ENCODE results near the gene TBC1D22A.

Gene TBC1D22A

DNA sequence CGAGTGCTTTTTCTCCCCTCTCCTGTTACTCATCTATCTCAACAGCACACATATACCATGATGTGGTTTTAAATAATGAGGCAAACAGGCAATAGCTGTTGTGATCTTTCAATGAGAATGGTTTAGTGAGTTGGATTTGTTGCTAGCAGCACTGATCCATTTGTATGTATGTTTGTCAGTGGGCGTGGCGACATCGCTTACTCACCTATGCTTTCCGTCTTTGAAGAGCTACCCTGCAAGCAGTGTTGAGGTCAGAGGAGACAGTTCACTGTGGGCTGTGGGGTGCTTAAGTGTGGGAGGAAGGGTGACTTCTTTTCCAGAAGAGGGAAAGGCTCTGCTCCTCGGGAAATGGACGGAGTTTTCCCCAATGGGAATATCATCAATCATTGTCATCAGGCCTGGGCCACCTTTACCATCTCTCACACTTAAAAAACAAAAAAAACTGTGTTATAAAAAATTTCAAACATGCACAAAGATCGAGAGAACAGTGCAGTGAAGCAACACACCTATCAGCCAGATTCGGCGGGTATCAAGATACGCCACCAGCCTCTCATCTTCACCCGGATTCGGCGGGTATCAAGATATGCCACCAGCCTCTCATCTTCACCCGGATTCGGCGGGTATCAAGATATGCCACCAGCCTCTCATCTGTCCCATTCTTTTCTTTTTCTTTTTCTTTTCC is 83.8 kb downstream of the TBC1D22A start:
- Histone ChIP-seq H3K27ac (ENCODE audit: insufficient read depth, low read length, poor library complexity, severe bottlenecking) (no peak overlapping the region), H3K27me3 (replicated peaks; ENCODE audit: control insufficient read depth, insufficient read depth, low read length, poor library complexity, severe bottlenecking) (no peaks in the 10 kb centered on the region), H3K36me3 (ENCODE audit: control insufficient read depth, insufficient read depth, low read length) (no peaks in the 10 kb centered on the region), H3K4me1 (ENCODE audit: control insufficient read depth, insufficient read depth, low read length, poor library complexity, severe bottlenecking) (no peaks in the 10 kb centered on the region), H3K4me3 (ENCODE audit: insufficient read depth, low read depth, low read length, poor library complexity, severe bottlenecking) (no peak overlapping the region), H3K9me3 (ENCODE audit: control insufficient read depth, low read length) (no peaks in the 10 kb centered on the region)
- DNase-seq, result no peak

DNA sequence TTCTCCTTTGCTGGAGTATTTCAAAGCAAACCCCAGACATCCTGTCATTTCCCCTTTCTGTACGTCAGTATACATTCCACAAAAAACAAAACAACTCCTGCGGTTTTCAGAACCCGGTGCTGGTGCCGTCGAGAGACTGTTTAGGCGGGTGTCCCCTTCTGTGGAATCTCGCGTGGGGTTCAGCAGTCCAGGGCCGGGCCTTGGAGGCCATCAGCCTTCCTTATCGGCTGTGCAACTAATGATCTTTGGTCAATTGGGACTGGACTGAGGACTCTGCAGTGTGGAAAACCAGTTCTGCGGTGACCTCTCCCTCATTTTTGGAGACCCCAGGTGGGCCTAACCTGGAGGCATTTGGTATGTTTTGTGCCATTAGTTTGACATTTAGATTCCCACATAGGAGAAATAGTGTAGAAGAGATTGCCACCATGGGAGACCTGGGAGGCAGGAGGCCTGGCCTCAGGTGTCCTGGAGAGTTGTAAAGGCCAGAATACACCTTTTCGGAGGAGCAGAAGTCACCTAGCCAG is 84.4 kb downstream of the TBC1D22A start:
- Histone ChIP-seq H3K4me1 (ENCODE audit: control insufficient read depth, insufficient read depth, low read length, poor library complexity, severe bottlenecking) (no peaks in the 10 kb centered on the region), H3K4me3 (ENCODE audit: insufficient read depth, low read depth, low read length, poor library complexity, severe bottlenecking) (no peak overlapping the region), H3K27ac (ENCODE audit: insufficient read depth, low read length, poor library complexity, severe bottlenecking) (no peak overlapping the region), H3K36me3 (ENCODE audit: control insufficient read depth, insufficient read depth, low read length) (no peaks in the 10 kb centered on the region), H3K9me3 (ENCODE audit: control insufficient read depth, low read length) (no peaks in the 10 kb centered on the region), H3K27me3 (replicated peaks; ENCODE audit: control insufficient read depth, insufficient read depth, low read length, poor library complexity, severe bottlenecking) (no peaks in the 10 kb centered on the region)
- no peak for DNase-seq

DNA sequence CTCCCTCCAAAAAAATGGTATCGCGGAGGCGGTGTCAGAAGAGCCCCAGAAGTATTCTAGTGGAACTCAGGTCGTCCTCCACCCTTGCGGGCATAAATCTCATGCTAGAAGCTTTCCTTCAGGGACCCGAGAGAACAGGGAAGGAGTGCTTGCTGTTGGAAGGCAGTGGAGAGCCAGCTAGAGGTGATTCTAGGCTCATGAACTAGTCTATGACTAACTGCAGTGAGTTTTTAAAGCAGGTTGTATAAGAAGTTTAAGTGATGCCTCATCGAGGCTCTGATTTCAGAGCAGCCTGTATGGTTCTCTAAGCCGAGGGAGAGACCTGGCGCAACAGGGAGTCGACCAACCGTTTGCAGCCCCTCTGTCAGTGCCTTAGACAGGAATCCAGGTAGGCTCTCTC is 85.7 kb downstream of the TBC1D22A start:
- no peaks in the 10 kb centered on the region for H3K27me3 ChIP-seq (replicated peaks; ENCODE audit: control insufficient read depth, insufficient read depth, low read length, poor library complexity, severe bottlenecking)
- H3K4me1 ChIP-seq (ENCODE audit: control insufficient read depth, insufficient read depth, low read length, poor library complexity, severe bottlenecking), result no peaks in the 10 kb centered on the region
- H3K36me3 ChIP-seq (ENCODE audit: control insufficient read depth, insufficient read depth, low read length), result no peaks in the 10 kb centered on the region
- DNase-seq, result no peak
- no peak overlapping the region for H3K4me3 ChIP-seq (ENCODE audit: insufficient read depth, low read depth, low read length, poor library complexity, severe bottlenecking)
- no peak overlapping the region for H3K27ac ChIP-seq (ENCODE audit: insufficient read depth, low read length, poor library complexity, severe bottlenecking)
- no peaks in the 10 kb centered on the region for H3K9me3 ChIP-seq (ENCODE audit: control insufficient read depth, low read length)

DNA sequence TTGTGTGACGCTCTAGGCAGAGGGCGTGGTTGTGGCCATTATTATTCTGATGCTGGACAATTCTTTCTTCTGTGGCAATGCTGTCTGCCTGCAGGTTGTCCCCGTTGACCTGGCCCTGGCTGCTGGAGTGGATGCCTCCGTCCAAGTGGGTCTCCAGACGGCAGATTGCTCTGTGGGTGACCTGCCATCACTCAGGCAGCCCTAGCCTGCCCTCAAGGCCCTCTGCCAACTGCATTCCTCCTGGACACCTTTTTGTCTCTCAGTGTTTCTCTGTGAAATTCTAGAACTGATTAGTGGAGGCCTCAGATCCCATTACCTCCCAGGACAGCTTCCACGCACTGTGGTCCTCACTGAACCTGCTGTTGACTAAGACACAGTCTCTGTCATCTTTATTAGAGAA is 86.7 kb downstream of the TBC1D22A start:
- Histone ChIP-seq H3K9me3 (ENCODE audit: control insufficient read depth, low read length) (no peaks in the 10 kb centered on the region), H3K4me3 (ENCODE audit: insufficient read depth, low read depth, low read length, poor library complexity, severe bottlenecking) (no peak overlapping the region), H3K27ac (ENCODE audit: insufficient read depth, low read length, poor library complexity, severe bottlenecking) (no peak overlapping the region), H3K27me3 (replicated peaks; ENCODE audit: control insufficient read depth, insufficient read depth, low read length, poor library complexity, severe bottlenecking) (no peaks in the 10 kb centered on the region), H3K36me3 (ENCODE audit: control insufficient read depth, insufficient read depth, low read length) (no peaks in the 10 kb centered on the region), H3K4me1 (ENCODE audit: control insufficient read depth, insufficient read depth, low read length, poor library complexity, severe bottlenecking) (no peaks in the 10 kb centered on the region)
- no peak for DNase-seq

DNA sequence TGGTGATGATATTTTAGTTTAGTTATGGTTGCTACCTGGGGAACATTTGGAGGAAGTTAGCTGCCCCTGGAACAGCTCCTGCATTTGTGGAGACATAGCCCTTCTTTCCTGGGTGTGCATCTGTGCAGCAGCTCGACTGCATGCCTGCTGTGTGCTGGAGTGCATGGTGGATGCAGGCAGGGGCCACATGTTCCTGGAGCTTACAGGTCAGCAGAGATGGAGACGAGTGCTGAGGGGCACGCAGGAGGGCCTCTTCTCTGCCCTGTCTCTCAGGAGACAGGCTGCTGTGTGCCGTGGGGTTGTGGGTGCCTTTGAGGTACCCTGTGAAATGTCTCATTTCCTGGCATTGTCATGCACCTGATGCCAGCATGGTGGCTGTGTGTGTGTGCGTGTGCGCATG is 87.5 kb downstream of the TBC1D22A start:
- H3K4me3 ChIP-seq (ENCODE audit: insufficient read depth, low read depth, low read length, poor library complexity, severe bottlenecking), result no peak overlapping the region
- no peaks in the 10 kb centered on the region for H3K4me1 ChIP-seq (ENCODE audit: control insufficient read depth, insufficient read depth, low read length, poor library complexity, severe bottlenecking)
- H3K27me3 ChIP-seq (replicated peaks; ENCODE audit: control insufficient read depth, insufficient read depth, low read length, poor library complexity, severe bottlenecking), result no peaks in the 10 kb centered on the region
- DNase-seq, result no peak
- peaks cover 3% of the 10 kb centered on the region for H3K36me3 ChIP-seq (ENCODE audit: control insufficient read depth, insufficient read depth, low read length)
- H3K27ac ChIP-seq (ENCODE audit: insufficient read depth, low read length, poor library complexity, severe bottlenecking), result no peak overlapping the region
- no peaks in the 10 kb centered on the region for H3K9me3 ChIP-seq (ENCODE audit: control insufficient read depth, low read length)

DNA sequence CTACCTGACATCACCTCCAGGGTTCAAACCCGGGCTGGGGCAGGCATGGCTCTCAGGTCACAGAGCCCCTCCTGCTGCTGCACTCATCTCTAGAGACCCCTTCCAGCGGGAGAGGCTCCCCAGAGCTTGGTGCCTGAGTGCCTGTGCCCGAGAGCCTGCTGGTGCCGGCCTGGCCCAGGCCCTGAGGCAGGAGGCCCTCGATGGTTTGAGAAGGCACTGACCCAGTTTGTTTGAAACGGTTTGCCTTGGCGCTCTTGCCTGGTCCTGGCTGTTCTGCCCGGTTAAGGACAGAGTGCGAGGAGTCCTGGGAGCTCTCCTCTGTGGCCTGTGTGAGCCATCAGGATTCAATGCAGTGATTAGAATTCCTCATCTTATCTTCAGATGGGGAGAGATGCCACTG is 88.9 kb downstream of the TBC1D22A start:
- H3K27ac ChIP-seq (ENCODE audit: insufficient read depth, low read length, poor library complexity, severe bottlenecking), result no peak overlapping the region
- no peak for DNase-seq
- no peak overlapping the region for H3K4me3 ChIP-seq (ENCODE audit: insufficient read depth, low read depth, low read length, poor library complexity, severe bottlenecking)
- H3K9me3 ChIP-seq (ENCODE audit: control insufficient read depth, low read length), result no peaks in the 10 kb centered on the region
- H3K4me1 ChIP-seq (ENCODE audit: control insufficient read depth, insufficient read depth, low read length, poor library complexity, severe bottlenecking), result no peaks in the 10 kb centered on the region
- no peaks in the 10 kb centered on the region for H3K27me3 ChIP-seq (replicated peaks; ENCODE audit: control insufficient read depth, insufficient read depth, low read length, poor library complexity, severe bottlenecking)
- H3K36me3 ChIP-seq (ENCODE audit: control insufficient read depth, insufficient read depth, low read length), result peaks cover 6% of the 10 kb centered on the region

DNA sequence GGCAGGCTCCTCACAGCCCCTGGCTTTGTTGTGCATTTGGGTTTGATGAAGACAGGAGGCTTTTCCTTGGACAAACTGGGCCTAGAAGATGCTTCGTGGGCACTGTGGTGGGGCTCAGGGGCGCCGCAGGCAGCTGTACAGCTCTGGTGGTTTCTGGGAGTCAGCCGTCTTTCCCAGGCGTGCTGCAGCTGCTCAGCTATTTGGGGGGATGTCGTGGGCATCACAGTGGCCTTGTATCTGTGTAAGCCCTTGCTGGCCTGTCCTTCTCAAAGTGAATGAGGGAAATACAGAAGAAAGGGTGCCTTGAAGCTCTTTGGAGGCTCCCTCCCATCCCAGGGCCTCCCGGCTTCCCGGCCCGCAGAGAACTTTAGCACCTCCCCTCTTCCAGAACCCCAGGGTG is 89.5 kb downstream of the TBC1D22A start:
- Histone ChIP-seq H3K27ac (ENCODE audit: insufficient read depth, low read length, poor library complexity, severe bottlenecking) (no peak overlapping the region), H3K36me3 (ENCODE audit: control insufficient read depth, insufficient read depth, low read length) (peaks cover 6% of the 10 kb centered on the region)
- DNase-seq, result no peak

DNA sequence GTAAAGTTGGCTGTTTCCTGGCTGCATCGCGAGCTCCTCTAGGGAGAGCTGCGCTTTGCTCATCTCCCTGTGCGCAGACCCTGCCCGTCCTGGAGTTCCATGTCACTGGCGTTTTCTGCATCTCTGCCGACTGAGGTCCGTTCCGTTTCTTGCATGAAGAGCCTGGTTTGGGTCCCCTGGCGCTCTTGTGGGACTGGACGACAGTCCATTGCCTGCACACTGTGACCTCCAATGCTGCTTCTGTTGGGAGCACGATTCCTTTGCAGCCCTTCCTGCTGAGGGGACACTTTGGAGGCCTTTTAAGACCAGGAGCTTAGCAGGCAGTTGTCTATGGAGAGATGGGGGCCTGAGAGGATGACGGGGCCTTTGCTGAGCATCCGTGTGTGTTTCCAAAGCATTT is 90.3 kb downstream of the TBC1D22A start:
- Histone ChIP-seq H3K4me3 (ENCODE audit: insufficient read depth, low read depth, low read length, poor library complexity, severe bottlenecking) (no peak overlapping the region), H3K9me3 (ENCODE audit: control insufficient read depth, low read length) (no peaks in the 10 kb centered on the region), H3K4me1 (ENCODE audit: control insufficient read depth, insufficient read depth, low read length, poor library complexity, severe bottlenecking) (no peaks in the 10 kb centered on the region), H3K36me3 (ENCODE audit: control insufficient read depth, insufficient read depth, low read length) (peaks cover 6% of the 10 kb centered on the region), H3K27ac (ENCODE audit: insufficient read depth, low read length, poor library complexity, severe bottlenecking) (no peak overlapping the region), H3K27me3 (replicated peaks; ENCODE audit: control insufficient read depth, insufficient read depth, low read length, poor library complexity, severe bottlenecking) (no peaks in the 10 kb centered on the region)
- DNase-seq, result no peak

More for the DNA sequence above, 89.5 kb downstream of the TBC1D22A start:
- Histone ChIP-seq H3K4me3 (ENCODE audit: insufficient read depth, low read depth, low read length, poor library complexity, severe bottlenecking) (no peak overlapping the region), H3K4me1 (ENCODE audit: control insufficient read depth, insufficient read depth, low read length, poor library complexity, severe bottlenecking) (no peaks in the 10 kb centered on the region), H3K27me3 (replicated peaks; ENCODE audit: control insufficient read depth, insufficient read depth, low read length, poor library complexity, severe bottlenecking) (no peaks in the 10 kb centered on the region), H3K9me3 (ENCODE audit: control insufficient read depth, low read length) (no peaks in the 10 kb centered on the region)

DNA sequence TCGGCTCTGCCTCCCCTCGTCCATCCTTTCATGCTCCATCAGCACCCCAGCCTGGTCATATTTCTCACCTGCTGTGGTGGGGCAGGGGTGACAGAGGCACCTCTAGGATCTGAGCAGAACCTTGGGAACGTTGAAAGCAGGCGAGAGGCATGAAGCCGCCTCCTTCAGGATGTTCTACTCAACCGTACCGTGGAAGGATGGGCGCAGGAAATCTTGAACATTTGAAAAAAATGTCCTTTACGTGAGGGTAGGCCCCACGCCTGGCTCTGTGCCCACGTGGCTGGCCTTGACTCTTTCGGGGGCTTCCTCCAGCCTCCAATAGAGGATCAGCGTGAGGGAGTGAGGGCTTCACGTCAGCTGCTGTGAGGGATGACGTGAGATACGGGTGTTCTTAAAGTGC is 90.7 kb downstream of the TBC1D22A start:
- Histone ChIP-seq H3K36me3 (ENCODE audit: control insufficient read depth, insufficient read depth, low read length) (peaks cover 6% of the 10 kb centered on the region), H3K4me1 (ENCODE audit: control insufficient read depth, insufficient read depth, low read length, poor library complexity, severe bottlenecking) (no peaks in the 10 kb centered on the region), H3K27ac (ENCODE audit: insufficient read depth, low read length, poor library complexity, severe bottlenecking) (no peak overlapping the region), H3K27me3 (replicated peaks; ENCODE audit: control insufficient read depth, insufficient read depth, low read length, poor library complexity, severe bottlenecking) (no peaks in the 10 kb centered on the region), H3K4me3 (ENCODE audit: insufficient read depth, low read depth, low read length, poor library complexity, severe bottlenecking) (no peak overlapping the region), H3K9me3 (ENCODE audit: control insufficient read depth, low read length) (no peaks in the 10 kb centered on the region)
- no peak for DNase-seq

DNA sequence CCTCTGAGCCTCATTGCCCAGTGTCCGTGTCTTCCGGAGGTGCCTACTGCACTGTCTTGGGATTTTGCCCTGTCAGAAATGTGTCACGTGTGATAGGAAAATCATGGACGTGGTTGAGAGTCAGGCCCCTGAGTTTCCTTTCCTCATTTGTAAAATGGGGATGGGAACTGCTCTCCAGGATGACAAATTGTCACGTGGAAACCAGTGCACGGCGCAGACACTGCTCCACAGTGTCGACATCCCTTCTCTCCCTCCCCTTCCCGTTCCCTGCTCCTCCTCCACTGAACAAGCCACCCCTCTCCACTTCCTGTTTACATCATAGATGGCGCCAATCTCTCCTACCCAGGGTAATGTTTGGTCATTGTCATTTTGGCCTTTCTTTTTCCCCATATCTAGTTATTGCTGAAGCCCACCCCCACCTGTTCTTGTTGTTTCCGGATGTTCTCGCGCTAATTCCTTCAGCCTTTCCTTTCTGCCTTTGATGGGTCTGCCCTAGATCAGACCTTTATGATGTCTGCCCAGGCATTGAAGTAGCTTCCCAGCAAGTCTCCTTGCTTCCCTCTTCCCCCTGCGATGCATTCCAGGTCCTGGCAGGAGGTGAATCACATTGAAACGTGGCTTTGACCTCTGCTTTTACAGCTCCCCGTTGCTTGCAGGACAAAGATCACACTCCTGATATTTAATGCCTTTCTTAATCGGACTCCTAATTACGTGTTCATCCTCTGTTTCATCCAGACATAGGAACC is 91.8 kb downstream of the TBC1D22A start:
- H3K36me3 ChIP-seq (ENCODE audit: control insufficient read depth, insufficient read depth, low read length), result peaks cover 6% of the 10 kb centered on the region
- H3K9me3 ChIP-seq (ENCODE audit: control insufficient read depth, low read length), result no peaks in the 10 kb centered on the region
- no peak overlapping the region for H3K27ac ChIP-seq (ENCODE audit: insufficient read depth, low read length, poor library complexity, severe bottlenecking)
- H3K27me3 ChIP-seq (replicated peaks; ENCODE audit: control insufficient read depth, insufficient read depth, low read length, poor library complexity, severe bottlenecking), result no peaks in the 10 kb centered on the region
- no peaks in the 10 kb centered on the region for H3K4me1 ChIP-seq (ENCODE audit: control insufficient read depth, insufficient read depth, low read length, poor library complexity, severe bottlenecking)
- no peak overlapping the region for H3K4me3 ChIP-seq (ENCODE audit: insufficient read depth, low read depth, low read length, poor library complexity, severe bottlenecking)
- DNase-seq, result no peak

All from effector memory CD4-positive, alpha-beta T cell (primary cell).